AG09309 (cell line): ENCODE results near the gene SNX24.

Experiments used
- DNase-seq: peaks from one replicate; pipeline ENCODE4 v3.0.0-alpha.2; 2010; ENCODE audit warnings: low read depth
- H3K4me3 ChIP-seq: 2 replicates; pipeline ENCODE4 v1.5.1; 2011; ENCODE audit warnings: mild to moderate bottlenecking, low read depth, low read length, moderate library complexity; ENCODE audit not compliant: control insufficient read depth
- TF ChIP-seq, protein P1 (sequence below): IDR thresholded peaks from 2 replicates; pipeline ENCODE4 v1.5.1; 2011; ENCODE audit warnings: mild to moderate bottlenecking, low read depth, low read length, inconsistent platforms; ENCODE audit not compliant: insufficient read depth, control insufficient read depth; ENCODE audit errors: missing control alignments

SNX24 gene

DNA sequence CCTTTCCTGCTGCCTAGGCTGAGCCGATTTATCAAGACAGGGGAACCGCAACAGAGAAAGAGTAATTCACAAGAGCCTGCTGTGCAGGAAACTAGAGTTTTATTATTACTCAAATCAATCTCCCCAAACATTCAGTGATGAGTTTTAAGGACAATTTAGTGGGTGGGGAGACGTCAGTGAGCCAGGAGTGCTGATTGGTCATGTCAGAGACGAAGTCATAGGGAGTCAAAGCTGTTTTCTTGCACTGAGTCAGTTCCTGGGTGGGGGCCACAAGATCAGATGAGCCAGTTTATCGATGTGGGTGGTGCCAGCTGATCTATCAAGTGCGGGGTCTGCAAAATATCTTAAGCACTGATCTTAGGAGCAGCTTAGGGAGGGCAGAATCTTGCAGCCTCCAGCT lies 19.0 kb downstream of the SNX24 start:
- TF ChIP-seq, protein P1, sequence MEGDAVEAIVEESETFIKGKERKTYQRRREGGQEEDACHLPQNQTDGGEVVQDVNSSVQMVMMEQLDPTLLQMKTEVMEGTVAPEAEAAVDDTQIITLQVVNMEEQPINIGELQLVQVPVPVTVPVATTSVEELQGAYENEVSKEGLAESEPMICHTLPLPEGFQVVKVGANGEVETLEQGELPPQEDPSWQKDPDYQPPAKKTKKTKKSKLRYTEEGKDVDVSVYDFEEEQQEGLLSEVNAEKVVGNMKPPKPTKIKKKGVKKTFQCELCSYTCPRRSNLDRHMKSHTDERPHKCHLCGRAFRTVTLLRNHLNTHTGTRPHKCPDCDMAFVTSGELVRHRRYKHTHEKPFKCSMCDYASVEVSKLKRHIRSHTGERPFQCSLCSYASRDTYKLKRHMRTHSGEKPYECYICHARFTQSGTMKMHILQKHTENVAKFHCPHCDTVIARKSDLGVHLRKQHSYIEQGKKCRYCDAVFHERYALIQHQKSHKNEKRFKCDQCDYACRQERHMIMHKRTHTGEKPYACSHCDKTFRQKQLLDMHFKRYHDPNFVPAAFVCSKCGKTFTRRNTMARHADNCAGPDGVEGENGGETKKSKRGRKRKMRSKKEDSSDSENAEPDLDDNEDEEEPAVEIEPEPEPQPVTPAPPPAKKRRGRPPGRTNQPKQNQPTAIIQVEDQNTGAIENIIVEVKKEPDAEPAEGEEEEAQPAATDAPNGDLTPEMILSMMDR = no peak
- no peak for DNase-seq
- no peak overlapping the region for H3K4me3 ChIP-seq

DNA sequence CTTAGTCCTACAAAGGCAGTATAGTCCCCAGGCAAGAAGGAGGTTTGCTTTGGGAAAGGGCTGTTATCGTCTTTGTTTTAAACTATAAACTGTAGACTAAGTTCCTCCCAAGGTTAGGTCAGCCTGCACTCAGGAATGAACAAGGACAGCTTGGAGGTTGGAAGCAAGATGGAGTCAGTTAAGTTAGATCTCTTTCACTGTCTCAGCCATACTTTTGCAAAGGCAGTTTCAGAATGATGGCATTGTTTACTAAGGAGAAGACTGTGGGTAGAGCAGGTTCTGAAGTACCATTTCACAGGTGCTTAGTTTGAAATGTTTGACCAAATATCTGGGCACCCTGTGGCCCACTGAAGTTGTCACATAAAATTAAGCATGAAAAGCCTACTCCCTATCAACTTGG lies 19.4 kb downstream of the SNX24 start:
- no peak for DNase-seq
- no peak overlapping the region for H3K4me3 ChIP-seq
- TF ChIP-seq, protein P1 = no peak

DNA sequence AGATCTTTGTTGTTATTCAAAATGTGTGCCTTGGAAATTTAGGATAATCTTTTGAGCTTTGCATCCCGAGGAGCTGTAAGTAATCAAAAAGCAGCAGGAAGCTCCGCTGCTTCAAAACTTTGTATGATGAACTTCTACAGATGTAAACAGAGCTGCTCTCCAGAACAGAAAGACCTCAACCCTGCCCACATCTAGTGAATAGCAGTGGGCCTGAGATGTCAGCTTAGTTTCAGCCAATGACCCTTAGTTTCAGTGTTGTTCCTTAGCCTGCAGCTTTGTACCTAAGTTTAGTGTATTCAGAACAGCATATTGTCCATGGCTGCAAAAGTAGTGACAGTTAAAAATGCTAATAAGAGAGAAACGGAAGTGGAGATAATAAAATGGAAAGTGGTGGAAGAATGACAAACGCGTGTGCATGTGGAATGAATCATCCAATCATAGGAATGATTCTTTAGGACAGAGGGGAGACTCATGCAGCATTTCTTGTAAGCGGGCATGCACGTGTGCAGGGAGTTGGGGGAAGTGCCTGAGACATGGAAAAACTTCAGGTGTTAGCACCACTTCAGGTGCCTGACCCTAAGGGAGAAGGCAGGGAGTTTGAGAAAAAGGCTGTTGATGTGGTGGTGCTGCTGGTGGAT lies 24.9 kb downstream of the SNX24 start:
- TF ChIP-seq, protein P1 = no peak
- DNase-seq = no peak
- no peak overlapping the region for H3K4me3 ChIP-seq

DNA sequence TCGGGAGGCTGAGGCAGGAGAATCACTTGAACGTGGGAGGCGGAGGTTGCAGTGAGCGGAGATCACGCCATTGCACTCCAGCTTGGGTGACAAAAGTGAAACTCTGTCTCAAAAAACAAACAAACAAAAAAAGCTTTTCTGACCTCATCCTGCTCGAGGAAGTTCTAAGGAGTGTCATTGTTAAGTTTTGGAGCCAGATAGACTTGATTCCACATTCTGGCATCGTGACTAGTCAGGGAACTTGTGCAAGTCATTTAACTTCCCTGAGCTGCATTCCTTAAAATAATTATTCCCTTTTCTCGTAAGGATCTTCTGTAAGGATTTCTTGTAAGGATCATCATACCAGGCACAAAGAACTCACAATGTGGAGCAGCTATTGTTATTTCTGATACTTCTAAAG lies 26.2 kb downstream of the SNX24 start:
- no peak for DNase-seq
- H3K4me3 ChIP-seq = no peak overlapping the region

DNA sequence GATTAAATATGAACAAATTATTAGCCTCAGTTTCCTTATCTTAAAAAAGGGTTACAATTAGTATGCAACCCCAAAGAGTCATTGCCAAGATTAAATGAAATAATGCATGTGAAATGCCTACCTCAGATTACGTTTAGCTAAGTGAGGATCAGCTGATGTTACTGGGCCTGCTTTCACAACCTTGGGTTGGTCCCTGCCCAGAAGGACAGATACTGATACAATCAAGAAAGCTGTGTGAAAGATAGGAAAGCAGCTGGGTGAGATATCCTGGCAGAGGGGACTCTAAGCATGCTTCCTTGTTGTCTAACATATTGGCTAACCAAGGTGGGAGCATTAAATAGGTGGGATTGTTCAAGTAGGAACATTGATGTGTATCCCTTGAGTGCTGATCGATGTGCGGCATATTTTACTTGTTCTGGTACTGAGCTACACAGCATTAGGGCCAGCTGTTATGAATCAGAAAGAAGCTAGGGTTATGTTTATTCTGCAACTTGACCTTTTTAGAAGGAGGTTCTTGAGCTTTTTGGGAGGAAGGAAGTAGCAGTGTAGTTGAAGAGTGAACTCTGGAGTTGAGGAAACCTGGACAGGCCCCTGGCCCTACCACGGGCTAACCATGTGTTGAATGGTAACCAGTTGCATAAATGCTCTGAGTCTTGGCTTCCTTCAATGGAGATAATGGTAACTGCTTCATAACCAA lies 28.9 kb downstream of the SNX24 start:
- H3K4me3 ChIP-seq = no peak overlapping the region
- no peak for DNase-seq
- TF ChIP-seq, protein P1 = no peak

More for the DNA sequence above, 26.2 kb downstream of the SNX24 start:
- TF ChIP-seq, protein P1 = no peak

DNA sequence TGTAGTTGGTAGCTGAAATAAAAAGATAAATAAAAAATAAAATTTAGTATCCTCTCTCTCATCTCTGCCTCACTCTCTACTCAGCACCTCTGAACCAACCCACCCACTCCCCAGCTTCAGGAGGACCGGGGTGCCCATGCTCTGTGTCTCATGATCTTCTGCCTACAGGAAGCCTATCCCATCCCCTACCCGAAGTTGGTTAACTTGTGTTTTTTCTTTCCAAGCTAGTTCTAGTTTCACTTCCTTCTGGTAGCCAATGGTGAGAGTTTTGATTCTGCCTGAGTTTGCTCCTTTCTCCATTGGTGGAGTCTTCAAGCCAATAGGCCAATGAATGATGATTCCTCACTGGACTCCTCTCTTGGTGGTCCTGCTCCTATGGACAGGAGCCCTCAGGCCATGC lies 32.1 kb downstream of the SNX24 start:
- no peak for DNase-seq
- TF ChIP-seq, protein P1 = no peak
- no peak overlapping the region for H3K4me3 ChIP-seq
